8988T (cell line): ENCODE data around the gene CD4.

ENCODE experiments used
- DNase-seq: peaks from one replicate; pipeline ENCODE4 v3.0.0; 2011

The CD4 gene

GRCh38 chr12:6765634-6766581 lies 23.4 kb upstream of the CD4 start, which contains the start of gene PTMS:
Gene PTMS (plus strand): TSS chr12:6766363. CDS start chr12:6766706, 343 bp downstream.
- DNase-seq: peak; percentile 85

GRCh38 chr12:6766651-6767349 lies 22.5 kb upstream of the CD4 start:
- DNase-seq: peak; percentile 78

- no peak for DNase-seq
Measured at GRCh38 chr12:6767353-6768319, 21.7 kb upstream of the CD4 start.

GRCh38 chr12:6768437-6768914 lies 20.9 kb upstream of the CD4 start:
- DNase-seq: no peak

GRCh38 chr12:6768990-6769389 lies 20.3 kb upstream of the CD4 start:
- peak; percentile 50 for DNase-seq

GRCh38 chr12:6769666-6770065 lies 19.7 kb upstream of the CD4 start:
- no peak for DNase-seq

GRCh38 chr12:6770094-6770493 lies 19.2 kb upstream of the CD4 start:
- DNase-seq: no peak

GRCh38 chr12:6770600-6770999 lies 18.7 kb upstream of the CD4 start:
- DNase-seq: no peak

GRCh38 chr12:6771091-6771495 lies 18.2 kb upstream of the CD4 start:
- DNase-seq: no peak

GRCh38 chr12:6771509-6772330 lies 17.6 kb upstream of the CD4 start:
- no peak for DNase-seq

GRCh38 chr12:6772331-6772695 lies 17.0 kb upstream of the CD4 start, which contains the start of gene LAG3:
Gene LAG3 (plus strand): TSS chr12:6772520. CDS start chr12:6772853, 333 bp downstream.
- DNase-seq: peak; percentile 50

GRCh38 chr12:6772726-6773589 lies 16.4 kb upstream of the CD4 start:
- no peak for DNase-seq

- no peak for DNase-seq
Measured at GRCh38 chr12:6773590-6774351, 15.6 kb upstream of the CD4 start.

GRCh38 chr12:6774499-6775062 lies 14.7 kb upstream of the CD4 start:
- DNase-seq: no peak

GRCh38 chr12:6775185-6776174 lies 13.8 kb upstream of the CD4 start:
- DNase-seq: no peak

- no peak for DNase-seq
Measured at GRCh38 chr12:6777386-6777785, 11.9 kb upstream of the CD4 start.

GRCh38 chr12:6778217-6778573 lies 11.1 kb upstream of the CD4 start:
- no peak for DNase-seq
